KMS-11 (cell line): ENCODE measurements around the gene PNCK.

Experiments used
- H2AFZ ChIP-seq: fragments of 200-600 bp; sonication (generic); 2 replicates; pipeline ENCODE4 v1.6.1; 2016; ENCODE audit warnings: antibody characterized with exemption, mixed run types, low read depth
- H3K27ac ChIP-seq: fragments of 200-600 bp; sonication (generic); 2 replicates; pipeline ENCODE4 v1.6.1; 2016; ENCODE audit warnings: mild to moderate bottlenecking, mixed run types
- H3K27me3 ChIP-seq: fragments of 200-600 bp; sonication (generic); 2 replicates; pipeline ENCODE4 v1.6.1; 2017; ENCODE audit warnings: mild to moderate bottlenecking, low read depth, mixed run types, moderate library complexity; ENCODE audit not compliant: insufficient read depth
- H3K36me3 ChIP-seq: fragments of 200-600 bp; sonication (generic); 2 replicates; pipeline ENCODE4 v1.6.1; 2017; ENCODE audit warnings: mild to moderate bottlenecking, mixed run types; ENCODE audit not compliant: insufficient read depth
- H3K4me1 ChIP-seq: fragments of 200-600 bp; sonication (generic); 2 replicates; pipeline ENCODE4 v1.6.1; 2016; ENCODE audit warnings: mild to moderate bottlenecking, low read depth, mixed run types; ENCODE audit not compliant: poor library complexity, severe bottlenecking
- H3K4me2 ChIP-seq: fragments of 200-600 bp; sonication (generic); 2 replicates; pipeline ENCODE4 v1.7.0; 2016; ENCODE audit warnings: mild to moderate bottlenecking, mixed run types
- H3K4me3 ChIP-seq: fragments of 200-600 bp; sonication (generic); IDR thresholded peaks from 2 replicates; pipeline ENCODE4 v1.6.1; 2017; ENCODE audit warnings: low read depth, low read length, mixed read lengths; ENCODE audit not compliant: insufficient read depth
- H3K79me2 ChIP-seq: fragments of 200-600 bp; sonication (generic); 2 replicates; pipeline ENCODE4 v1.6.1; 2016; ENCODE audit warnings: low read depth, mixed run types; ENCODE audit not compliant: insufficient read depth
- H3K9ac ChIP-seq: fragments of 200-600 bp; sonication (generic); 2 replicates; pipeline ENCODE4 v1.6.1; 2016; ENCODE audit warnings: mild to moderate bottlenecking, mixed run types
- H4K20me1 ChIP-seq: fragments of 200-600 bp; sonication (generic); 2 replicates; pipeline ENCODE4 v1.6.1; 2016; ENCODE audit warnings: mild to moderate bottlenecking, mixed run types; ENCODE audit not compliant: insufficient read depth
- TF ChIP-seq, protein P1 (sequence below): fragments of 200-600 bp; sonication (generic); conservative IDR thresholded peaks from 2 replicates; pipeline ENCODE4 v1.6.1; 2017; ENCODE audit warnings: low read depth, mild to moderate bottlenecking, antibody characterized with exemption, low read length, moderate library complexity, mixed read lengths

PNCK gene

DNA sequence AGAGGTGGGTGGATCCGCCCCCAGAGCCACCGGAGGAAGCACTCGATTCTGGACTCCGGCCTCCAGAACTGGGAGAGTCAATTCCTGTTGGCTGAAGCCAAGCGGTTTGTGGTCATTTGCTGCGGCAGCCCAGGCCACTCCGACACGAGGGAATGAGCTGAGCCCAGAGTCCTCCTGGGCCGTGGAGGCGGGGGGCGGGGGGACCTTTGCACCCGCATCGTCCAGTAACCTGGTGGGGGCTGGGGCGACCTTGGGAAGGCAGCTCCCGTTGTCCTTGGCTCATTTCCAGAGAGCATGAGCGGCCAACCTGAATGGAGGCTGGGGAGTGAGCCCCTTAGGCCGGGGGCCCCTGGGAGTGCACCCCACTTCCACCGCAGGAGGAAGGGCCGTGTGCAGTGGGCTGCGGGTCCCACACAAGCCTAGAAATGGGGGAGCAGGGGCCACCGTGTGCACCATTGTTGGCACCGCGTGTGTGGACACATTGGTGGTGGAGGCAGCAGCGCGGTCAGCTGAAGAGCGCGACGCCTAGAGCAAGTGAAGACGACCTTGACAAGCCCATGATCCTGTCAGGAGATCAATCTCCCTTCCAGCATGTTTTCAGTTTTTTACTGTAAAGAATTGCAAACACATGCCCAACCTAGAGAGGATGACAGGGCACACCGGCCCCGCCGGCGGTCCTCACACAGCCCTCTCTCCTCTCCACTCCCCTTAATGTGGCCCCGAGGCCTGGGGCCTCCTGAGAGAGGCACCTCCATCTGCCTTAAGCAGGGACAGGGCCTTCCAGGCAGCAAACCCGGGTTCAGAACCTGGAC, 46.5 kb downstream of the PNCK start:
- Histone ChIP-seq H3K4me1 (no peaks in the 10 kb centered on the region), H3K4me2 (no peak overlapping the region), H3K27ac (no peak overlapping the region), H3K79me2 (no peaks in the 10 kb centered on the region), H4K20me1 (no peaks in the 10 kb centered on the region), H2AFZ (no peak overlapping the region), H3K9ac (no peak overlapping the region), H3K36me3 (no peaks in the 10 kb centered on the region), H3K4me3 (no peak overlapping the region), H3K27me3 (peaks cover 75% of the 10 kb centered on the region)
- TF ChIP-seq, protein P1, sequence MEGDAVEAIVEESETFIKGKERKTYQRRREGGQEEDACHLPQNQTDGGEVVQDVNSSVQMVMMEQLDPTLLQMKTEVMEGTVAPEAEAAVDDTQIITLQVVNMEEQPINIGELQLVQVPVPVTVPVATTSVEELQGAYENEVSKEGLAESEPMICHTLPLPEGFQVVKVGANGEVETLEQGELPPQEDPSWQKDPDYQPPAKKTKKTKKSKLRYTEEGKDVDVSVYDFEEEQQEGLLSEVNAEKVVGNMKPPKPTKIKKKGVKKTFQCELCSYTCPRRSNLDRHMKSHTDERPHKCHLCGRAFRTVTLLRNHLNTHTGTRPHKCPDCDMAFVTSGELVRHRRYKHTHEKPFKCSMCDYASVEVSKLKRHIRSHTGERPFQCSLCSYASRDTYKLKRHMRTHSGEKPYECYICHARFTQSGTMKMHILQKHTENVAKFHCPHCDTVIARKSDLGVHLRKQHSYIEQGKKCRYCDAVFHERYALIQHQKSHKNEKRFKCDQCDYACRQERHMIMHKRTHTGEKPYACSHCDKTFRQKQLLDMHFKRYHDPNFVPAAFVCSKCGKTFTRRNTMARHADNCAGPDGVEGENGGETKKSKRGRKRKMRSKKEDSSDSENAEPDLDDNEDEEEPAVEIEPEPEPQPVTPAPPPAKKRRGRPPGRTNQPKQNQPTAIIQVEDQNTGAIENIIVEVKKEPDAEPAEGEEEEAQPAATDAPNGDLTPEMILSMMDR, result no peak

DNA sequence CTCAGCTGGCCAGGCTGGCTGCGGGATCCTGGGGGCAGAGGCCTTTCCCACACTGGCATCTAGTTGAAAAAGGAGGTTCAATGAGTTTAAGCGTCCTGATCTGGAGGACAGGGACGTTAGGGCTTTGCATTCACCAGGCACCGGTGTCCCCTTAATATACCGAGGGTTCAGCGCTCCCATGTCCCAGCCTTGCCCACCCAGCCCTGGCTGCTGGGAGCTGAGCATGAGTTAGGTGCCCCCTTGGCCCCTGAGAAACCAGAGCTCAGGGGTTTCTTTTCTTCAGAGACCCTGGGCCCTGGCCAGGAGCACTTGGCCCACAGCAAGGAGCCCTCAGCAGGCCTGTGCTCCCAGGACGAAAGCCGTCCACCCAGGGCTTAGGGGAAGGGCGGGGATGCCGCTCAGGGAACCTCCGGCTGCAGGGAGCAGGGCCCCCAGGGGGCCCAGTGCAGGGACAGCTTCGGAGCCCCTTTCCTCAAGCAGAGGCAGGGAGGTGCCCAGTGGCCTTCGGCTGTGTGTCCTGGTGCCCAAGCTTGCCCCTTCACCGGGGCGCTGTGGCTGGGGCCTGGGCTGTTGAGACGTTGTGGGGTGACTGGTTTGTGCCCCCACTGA, 47.5 kb downstream of the PNCK start:
- TF ChIP-seq, protein P1, result no peak
- Histone ChIP-seq H3K36me3 (no peaks in the 10 kb centered on the region), H3K27ac (no peak overlapping the region), H3K4me3 (no peak overlapping the region), H3K4me2 (no peak overlapping the region), H4K20me1 (no peaks in the 10 kb centered on the region), H3K4me1 (no peaks in the 10 kb centered on the region), H2AFZ (no peak overlapping the region), H3K79me2 (no peaks in the 10 kb centered on the region), H3K9ac (no peak overlapping the region), H3K27me3 (peaks cover 68% of the 10 kb centered on the region)

DNA sequence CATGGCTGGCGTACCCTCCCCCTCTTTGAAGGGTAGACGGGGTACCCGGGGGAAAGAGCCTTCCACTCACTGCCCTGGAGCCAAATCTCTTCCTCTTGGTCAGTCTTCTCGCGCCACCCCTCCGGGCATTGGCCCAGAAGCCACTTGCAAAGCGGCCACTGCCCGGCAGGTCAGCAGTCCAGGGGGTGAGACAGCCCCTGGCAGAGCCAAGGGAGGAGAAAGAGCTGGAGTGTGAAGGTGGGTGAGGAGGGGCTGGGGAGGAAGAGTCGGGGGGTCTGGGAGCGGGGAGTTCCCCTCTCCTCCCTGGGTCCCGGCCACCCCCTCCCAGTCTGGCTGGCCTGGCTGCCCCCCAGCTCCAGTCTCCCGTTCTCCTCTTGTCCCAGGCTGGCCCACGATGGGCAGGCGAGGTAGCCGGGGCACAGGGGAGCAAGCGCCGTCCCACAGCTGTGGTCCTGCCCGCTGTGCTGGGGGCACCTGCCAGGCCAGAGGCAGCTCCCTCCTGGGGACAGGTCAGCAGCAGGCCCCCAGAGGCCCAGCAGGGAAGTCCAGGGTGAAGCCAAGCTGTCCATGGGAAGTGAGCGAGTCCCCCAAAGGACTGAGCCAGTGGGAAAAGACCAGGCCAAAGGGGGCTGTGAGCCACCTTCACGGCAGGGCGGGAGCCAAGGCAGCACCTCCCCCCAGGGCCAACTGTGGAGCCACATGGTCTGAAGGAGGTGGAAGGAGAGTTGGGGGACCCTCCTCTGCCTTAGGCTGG, 48.2 kb downstream of the PNCK start:
- H3K4me1 ChIP-seq, result no peaks in the 10 kb centered on the region
- H3K79me2 ChIP-seq, result no peaks in the 10 kb centered on the region
- H3K4me2 ChIP-seq, result no peak overlapping the region
- no peak overlapping the region for H3K4me3 ChIP-seq
- H3K36me3 ChIP-seq, result no peaks in the 10 kb centered on the region
- H3K27ac ChIP-seq, result no peak overlapping the region
- TF ChIP-seq, protein P1, result no peak
- no peaks in the 10 kb centered on the region for H4K20me1 ChIP-seq
- no peak overlapping the region for H2AFZ ChIP-seq
- peaks cover 61% of the 10 kb centered on the region for H3K27me3 ChIP-seq
- H3K9ac ChIP-seq, result no peak overlapping the region

DNA sequence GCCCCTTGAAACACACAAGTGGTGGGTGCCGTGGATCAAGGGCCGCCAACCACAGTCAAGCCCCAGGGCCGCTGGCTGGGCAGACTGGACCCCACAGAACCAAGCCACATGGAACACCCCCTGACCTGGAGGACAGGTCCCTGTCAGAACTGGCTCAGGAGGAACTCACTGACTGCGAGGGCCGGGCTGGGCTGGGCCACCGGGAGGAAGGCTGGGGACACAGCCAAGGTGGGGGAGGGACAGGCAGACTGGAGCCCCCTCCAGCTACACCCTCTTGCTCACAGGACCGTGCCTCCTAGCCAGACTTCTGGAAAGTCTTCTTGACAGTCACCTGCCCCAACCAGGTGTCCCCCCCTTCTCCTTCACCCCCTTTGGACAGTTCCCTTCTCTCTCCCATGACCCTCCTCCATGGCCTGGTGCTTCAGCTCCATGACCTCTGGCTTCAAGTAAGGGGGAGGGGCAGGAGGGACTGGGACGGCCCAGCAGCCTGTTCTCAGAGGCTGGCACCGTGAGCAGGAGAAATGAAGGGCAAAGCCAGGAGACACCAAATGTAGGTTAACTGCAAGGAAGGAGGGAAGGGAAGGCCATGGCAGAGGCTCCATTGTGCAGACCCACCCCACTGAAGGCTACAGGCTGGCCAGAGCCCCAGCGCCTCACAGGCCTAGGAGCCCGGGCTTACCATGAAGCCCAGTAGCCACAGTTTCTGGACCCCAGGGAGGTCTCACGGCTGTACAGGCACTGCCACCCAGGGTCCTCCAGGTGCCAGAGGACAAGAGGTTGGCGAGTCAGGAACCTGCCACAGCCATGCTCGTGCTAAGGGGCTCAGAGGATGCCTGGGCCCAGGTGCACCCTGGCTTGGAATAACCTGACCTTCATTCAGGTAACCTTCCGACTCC, 49.2 kb downstream of the PNCK start:
- H3K79me2 ChIP-seq, result no peaks in the 10 kb centered on the region
- peaks cover 52% of the 10 kb centered on the region; the same call in 1 of the 2 replicates for H3K27me3 ChIP-seq
- no peak overlapping the region for H3K4me3 ChIP-seq

More for the DNA sequence above, 49.2 kb downstream of the PNCK start:
- H3K36me3 ChIP-seq, result no peaks in the 10 kb centered on the region
- no peak overlapping the region for H3K27ac ChIP-seq
- no peak overlapping the region for H2AFZ ChIP-seq
- H3K9ac ChIP-seq, result no peak overlapping the region
- no peaks in the 10 kb centered on the region for H4K20me1 ChIP-seq
- no peaks in the 10 kb centered on the region for H3K4me1 ChIP-seq
- TF ChIP-seq, protein P1, result no peak
- no peak overlapping the region for H3K4me2 ChIP-seq
